ENCODE results near the gene PRDM16. TPM values are rescaled to one million over a fixed set of nuclear protein-coding genes. Genes with fewer than 3 reads are reported as not detected.

The PRDM16 gene
- total RNA-seq, 1 experiment from 2014 or later = not detected

DNA sequence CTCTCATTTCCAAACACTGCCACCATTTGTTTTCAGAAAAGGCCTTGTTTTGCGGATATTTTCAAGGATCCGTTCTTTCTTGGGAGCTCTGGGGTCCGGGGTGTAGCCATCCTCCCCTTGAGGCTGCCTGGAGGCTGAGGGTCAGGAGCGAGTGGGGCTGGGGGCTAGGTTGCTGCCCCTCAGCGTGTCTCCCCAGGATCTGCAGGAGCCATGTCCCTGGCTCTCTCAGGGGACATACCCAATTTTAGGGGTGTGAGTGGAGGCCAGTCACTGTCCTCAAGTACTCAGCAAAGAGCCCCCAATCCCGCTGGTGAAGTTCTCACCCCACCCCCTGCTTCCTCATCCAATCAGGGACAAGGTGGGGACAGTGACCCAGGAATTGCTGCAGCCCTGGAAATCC lies 15.0 kb upstream of the PRDM16 start:
- no peak for DNase-seq (ENCODE audit: low read depth)

GRCh38 chr1:3054474-3054873 lies 14.5 kb upstream of the PRDM16 start:
- no peak for DNase-seq (ENCODE audit: low read depth)

GRCh38 chr1:3055051-3055450 lies 14.0 kb upstream of the PRDM16 start:
- DNase-seq (ENCODE audit: low read depth) = no peak

GRCh38 chr1:3056641-3057040 lies 12.4 kb upstream of the PRDM16 start:
- no peak for DNase-seq (ENCODE audit: low read depth)

- no peak for DNase-seq (ENCODE audit: low read depth)
These were observed 10.6 kb upstream of the PRDM16 start for GRCh38 chr1:3058263-3059030.

- no peak for DNase-seq (ENCODE audit: low read depth)
These were observed 8.9 kb upstream of the PRDM16 start for GRCh38 chr1:3060127-3060526.

GRCh38 chr1:3060601-3061551 lies 8.1 kb upstream of the PRDM16 start:
- no peak for DNase-seq (ENCODE audit: low read depth)

- no peak for DNase-seq (ENCODE audit: low read depth)
These were observed 7.4 kb upstream of the PRDM16 start for GRCh38 chr1:3061566-3061965.

DNA sequence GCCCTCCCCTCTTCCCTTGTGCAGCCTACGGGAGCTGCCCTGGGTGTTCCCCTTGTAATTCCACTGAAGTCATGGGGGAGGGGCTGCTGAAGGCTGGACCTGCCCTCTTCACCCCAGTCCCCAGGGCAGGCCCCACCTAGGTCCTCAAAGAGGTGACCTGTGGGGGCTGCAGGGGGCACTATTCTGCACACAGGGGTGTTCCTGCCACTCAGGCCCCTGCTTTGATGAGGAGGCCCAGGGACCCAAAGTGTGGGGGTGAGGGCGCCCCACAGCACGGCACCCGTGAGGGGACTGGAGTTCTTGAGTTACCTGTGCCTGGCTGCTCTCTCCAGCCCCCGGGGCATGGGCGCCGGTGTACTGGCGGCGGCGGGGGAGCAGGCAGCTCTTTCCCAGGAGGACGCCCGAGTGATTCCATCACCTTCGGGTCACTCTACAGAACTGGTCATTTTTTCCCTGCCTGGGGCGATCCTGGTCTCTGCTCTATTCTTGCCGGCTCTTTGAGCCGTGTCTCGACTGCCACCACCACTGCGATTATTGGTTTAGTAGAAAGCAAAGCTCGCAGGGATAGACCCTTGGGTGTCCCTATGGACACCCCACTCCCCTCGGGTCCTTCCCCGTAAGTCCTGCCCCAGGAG lies 6.9 kb upstream of the PRDM16 start:
- DNase-seq (ENCODE audit: low read depth) = no peak

DNA sequence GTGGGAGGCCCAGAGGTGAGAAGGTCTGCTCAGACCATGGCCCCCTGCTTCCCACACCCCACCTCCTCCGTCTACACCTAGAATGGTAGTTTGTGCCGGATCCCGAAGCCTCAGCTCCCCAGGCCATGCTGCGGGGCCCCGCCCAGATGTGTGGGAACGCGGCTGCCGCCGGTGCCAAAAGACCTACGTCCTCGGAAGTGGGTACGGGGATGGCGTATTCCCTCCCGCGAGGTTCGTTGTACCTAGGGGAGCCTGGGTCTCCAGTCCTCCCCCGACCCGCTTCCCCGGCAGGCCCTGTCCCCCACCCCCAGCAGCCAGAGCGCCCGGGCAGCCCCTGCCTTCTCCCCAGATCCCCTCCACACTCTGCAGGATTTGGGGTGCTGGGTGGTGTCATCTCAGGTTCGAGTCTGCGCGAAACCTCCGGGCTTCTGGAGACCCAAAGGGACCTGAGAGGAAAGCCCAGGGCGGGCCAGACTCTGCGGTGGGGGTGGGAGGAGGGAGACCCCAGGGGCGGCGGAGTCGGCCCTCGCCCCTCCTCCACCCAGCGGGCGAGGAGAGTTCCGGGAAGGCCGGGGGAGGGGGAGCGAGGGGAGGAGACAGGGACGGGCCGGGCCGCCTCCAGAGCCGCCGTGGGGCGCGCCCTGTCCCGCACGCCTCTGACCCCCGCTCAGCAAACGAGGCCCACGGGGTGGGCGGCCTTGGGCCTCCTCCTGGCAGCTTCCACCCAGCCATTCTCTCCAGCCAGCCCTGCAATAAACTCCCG lies 6.2 kb upstream of the PRDM16 start:
- no peak for DNase-seq (ENCODE audit: low read depth)

DNA sequence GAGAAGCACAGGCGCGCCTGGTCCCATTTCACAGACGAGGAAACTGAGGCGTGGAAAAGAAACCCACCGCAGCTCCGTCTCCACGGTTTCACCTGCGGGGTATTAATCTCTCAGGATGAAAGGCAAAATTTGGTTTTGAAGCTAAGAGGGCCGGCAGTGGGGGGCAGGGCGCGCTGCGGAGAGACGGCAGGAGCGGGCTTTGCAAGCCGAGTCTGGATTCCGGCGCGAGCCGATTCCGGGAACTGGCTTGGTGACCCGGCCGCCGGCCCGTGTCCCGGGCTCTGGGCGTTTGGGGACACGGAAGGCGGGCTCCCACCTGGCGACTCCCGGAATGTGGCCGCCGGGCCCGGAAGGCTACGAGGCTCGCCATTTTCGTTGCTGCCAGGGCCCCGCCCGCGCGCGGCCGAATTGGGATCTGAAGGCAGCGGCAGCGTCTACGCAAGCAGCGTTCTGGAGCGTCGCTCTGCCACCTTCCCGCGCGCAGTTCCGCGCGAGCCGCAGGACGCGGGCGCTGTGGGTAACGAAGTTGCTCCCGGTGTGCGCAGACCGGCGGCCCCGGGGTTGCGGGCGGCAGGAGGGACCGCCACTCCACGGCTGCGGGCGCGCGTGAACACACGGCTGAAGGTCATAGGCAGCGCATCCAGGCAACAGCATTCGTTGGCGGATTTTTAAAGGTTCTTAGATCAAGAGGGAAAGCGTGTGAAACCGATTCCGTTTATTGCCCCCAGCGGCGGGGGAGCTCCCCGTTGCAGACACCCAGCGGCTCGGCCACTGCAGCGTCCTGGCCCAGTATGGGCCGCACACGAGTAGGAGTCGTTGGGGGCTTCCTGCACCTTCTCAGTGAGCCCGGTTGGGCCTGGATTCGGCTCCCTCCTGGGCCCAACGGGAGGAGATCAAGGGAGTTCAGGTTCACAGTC lies 5.4 kb upstream of the PRDM16 start:
- no peak for DNase-seq (ENCODE audit: low read depth)

GRCh38 chr1:3064296-3064850 lies 4.6 kb upstream of the PRDM16 start:
- no peak for DNase-seq (ENCODE audit: low read depth)

DNA sequence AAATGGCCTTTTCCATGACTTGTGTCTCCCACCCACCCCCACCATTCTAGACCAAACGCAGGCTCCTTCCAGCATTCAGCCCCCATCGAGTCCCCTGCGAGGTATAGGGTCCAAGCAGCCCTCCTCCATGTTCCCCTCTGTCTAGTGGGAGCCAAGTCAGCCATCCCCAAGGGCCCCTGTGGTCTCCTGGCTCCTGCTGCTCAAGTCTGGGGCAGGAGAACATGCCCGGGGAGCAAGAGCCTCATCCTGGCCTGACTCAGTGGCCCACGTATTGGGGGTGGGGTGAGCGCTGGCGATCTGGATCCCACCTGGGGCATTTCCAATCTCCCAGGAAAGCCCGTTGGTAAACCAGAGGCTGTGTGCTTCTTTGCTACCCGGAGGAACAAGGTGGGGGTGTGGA lies 4.1 kb upstream of the PRDM16 start:
- DNase-seq (ENCODE audit: low read depth) = no peak

DNA sequence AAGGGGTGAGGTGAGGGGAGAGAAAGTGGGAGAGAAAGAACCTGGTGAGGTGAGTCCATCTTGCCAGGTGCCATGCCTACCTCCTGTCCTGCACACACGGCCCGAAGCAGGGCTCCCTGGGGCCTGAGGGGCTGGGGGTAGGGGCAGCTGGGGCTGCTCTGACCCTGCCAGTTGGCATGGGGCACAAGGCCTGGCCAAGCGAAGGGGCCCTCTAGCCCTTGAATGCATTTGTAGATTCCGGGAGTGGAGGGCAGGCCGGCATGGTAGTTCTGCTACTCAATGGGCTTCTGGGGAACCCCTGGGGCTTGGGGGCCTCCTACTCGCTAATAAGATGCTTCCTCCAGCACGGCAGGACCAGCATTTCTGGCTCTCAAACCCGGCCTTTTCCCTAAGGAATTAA lies 3.6 kb upstream of the PRDM16 start:
- no peak for DNase-seq (ENCODE audit: low read depth)

DNA sequence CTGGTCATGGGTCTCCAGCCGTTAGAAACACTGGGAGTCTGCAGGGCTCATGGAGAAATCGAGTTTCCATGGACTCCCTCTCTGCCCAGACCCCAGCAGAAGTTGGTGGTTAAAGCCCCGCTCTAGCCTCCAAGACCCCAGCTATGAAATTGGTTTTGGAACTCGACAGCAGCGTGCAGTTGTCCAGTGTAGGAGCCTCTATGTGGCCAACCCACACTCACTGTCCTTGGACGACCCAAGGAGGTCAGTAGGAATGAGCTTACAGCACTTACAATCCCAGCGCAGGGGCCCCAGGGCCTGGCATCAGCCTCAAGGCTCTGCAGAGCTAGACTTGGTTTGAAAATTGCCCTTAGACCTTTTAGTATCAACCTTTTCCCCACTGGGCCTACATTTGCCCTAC lies 3.2 kb upstream of the PRDM16 start:
- no peak for DNase-seq (ENCODE audit: low read depth)

DNA sequence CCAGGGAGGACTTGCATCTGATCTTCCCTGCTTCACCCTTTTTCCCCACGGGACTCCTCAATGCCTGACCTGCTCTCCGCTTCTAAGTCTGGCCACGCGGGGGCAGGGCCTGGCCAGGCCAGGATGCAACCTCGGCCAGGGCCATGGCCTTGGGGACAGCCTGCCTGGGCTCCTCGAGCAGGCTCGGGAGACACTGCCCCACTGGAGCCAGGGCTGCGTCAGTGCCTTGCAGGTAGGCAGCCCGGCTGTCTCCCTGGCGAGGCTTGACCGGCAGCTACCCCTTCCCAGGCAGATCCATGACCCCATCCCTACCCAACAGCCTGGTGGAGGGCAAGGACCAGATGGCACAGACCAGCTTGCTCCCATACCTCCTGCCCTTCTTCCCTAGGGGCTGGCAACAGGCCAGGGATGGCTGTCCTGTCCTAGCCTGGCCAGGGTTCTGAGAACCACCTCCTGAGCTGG lies 2.7 kb upstream of the PRDM16 start:
- peak; percentile 46 for DNase-seq (ENCODE audit: low read depth)

GRCh38 chr1:3066826-3067225 lies 2.2 kb upstream of the PRDM16 start:
- no peak for DNase-seq (ENCODE audit: low read depth)

DNA sequence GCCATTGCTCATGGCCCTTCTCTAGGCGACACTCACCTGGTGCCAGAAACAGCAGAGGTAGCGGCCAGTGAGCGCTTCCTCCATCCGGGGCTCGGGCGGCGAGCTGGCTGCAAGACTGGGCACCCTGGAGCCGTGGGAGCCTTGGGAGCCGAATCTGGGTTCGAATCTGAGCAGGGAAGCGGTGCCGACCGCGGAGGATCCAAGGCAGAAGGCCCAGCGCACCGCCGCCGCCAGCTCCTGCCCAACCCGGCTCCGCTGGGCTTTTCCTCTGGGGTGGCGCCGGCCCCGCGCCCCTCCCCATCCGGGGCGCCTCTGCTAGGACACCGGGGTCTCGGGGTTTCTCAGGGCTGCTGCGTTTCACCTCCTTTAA lies 1.7 kb upstream of the PRDM16 start:
- DNase-seq (ENCODE audit: low read depth) = no peak

GRCh38 chr1:3067671-3068563 lies 1.1 kb upstream of the PRDM16 start:
- DNase-seq (ENCODE audit: low read depth) = no peak
